ENCODE results near the gene DENND5B.

DNA sequence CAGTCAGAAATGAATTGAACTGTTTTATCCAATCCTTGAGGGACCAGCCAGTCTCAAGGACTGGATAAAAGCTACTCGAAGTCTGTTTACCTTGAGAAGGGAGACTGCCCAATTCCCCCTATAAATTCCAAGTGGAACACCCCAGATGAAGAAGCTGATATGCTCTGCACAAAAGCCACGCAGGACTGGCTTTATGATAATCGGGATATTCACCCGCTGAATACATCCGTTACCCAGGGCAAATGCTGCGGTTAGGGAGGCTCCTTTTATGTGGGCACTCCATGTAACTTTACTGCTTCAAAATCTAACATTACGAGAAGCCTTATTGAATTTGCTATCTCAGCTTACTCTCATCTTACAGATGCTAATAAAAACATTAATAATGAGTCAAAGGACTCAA, 119.1 kb downstream of the DENND5B start:
- TF ChIP-seq, protein P1, sequence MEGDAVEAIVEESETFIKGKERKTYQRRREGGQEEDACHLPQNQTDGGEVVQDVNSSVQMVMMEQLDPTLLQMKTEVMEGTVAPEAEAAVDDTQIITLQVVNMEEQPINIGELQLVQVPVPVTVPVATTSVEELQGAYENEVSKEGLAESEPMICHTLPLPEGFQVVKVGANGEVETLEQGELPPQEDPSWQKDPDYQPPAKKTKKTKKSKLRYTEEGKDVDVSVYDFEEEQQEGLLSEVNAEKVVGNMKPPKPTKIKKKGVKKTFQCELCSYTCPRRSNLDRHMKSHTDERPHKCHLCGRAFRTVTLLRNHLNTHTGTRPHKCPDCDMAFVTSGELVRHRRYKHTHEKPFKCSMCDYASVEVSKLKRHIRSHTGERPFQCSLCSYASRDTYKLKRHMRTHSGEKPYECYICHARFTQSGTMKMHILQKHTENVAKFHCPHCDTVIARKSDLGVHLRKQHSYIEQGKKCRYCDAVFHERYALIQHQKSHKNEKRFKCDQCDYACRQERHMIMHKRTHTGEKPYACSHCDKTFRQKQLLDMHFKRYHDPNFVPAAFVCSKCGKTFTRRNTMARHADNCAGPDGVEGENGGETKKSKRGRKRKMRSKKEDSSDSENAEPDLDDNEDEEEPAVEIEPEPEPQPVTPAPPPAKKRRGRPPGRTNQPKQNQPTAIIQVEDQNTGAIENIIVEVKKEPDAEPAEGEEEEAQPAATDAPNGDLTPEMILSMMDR (IDR thresholded peaks at IDR 0.05; ENCODE audit: insufficient read depth, low read length): no peak
- TF ChIP-seq POLR2AphosphoS5 (IDR thresholded peaks at IDR 0.05; ENCODE audit: low read depth) (no peak), GABPA (IDR thresholded peaks at IDR 0.05; ENCODE audit: low read depth) (no peak), SPI1 (IDR thresholded peaks at IDR 0.05; ENCODE audit: borderline replicate concordance, low read depth) (no peak)
- TF ChIP-seq, protein P2, sequence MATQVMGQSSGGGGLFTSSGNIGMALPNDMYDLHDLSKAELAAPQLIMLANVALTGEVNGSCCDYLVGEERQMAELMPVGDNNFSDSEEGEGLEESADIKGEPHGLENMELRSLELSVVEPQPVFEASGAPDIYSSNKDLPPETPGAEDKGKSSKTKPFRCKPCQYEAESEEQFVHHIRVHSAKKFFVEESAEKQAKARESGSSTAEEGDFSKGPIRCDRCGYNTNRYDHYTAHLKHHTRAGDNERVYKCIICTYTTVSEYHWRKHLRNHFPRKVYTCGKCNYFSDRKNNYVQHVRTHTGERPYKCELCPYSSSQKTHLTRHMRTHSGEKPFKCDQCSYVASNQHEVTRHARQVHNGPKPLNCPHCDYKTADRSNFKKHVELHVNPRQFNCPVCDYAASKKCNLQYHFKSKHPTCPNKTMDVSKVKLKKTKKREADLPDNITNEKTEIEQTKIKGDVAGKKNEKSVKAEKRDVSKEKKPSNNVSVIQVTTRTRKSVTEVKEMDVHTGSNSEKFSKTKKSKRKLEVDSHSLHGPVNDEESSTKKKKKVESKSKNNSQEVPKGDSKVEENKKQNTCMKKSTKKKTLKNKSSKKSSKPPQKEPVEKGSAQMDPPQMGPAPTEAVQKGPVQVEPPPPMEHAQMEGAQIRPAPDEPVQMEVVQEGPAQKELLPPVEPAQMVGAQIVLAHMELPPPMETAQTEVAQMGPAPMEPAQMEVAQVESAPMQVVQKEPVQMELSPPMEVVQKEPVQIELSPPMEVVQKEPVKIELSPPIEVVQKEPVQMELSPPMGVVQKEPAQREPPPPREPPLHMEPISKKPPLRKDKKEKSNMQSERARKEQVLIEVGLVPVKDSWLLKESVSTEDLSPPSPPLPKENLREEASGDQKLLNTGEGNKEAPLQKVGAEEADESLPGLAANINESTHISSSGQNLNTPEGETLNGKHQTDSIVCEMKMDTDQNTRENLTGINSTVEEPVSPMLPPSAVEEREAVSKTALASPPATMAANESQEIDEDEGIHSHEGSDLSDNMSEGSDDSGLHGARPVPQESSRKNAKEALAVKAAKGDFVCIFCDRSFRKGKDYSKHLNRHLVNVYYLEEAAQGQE (IDR thresholded peaks at IDR 0.05; ENCODE audit: insufficient replicate concordance, low read depth): no peak
